Stimulated activated CD4-positive, alpha-beta T cell treated with anti-CD3 and anti-CD28 coated beads, Interleukin-4, amount 100 ng/mL, for 1 hour (primary cell): ENCODE results near the gene RGSL1.

ENCODE experiments used
- DNase-seq: peaks from one replicate; pipeline ENCODE4 v3.0.0-alpha.2; 2020

The RGSL1 gene

DNA sequence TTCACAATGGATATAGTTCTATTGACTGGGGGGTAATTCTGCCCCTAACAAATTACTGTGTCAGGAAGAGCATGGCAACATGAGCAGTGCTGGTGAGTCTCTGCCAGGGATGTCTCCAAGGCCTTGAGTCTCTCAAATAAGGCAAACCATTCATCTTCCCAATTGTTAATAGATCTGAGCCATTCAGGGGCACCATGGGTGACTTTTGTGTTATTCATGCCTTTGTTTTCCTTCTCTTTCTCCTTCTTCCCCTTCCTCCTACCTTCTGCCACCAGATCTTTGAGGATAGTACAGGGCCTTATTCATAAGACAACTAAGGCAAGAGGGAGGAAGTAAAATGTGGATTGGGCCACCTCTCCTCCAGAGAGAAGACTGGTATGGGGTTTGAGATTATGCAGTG lies at the start of gene RGSL1:
Gene RGSL1, plus strand, starts transcription at position 60 of the 400 bp plus-strand sequence. Its CDS starts 20 bp downstream, at position 80.
- DNase-seq: no peak

DNA sequence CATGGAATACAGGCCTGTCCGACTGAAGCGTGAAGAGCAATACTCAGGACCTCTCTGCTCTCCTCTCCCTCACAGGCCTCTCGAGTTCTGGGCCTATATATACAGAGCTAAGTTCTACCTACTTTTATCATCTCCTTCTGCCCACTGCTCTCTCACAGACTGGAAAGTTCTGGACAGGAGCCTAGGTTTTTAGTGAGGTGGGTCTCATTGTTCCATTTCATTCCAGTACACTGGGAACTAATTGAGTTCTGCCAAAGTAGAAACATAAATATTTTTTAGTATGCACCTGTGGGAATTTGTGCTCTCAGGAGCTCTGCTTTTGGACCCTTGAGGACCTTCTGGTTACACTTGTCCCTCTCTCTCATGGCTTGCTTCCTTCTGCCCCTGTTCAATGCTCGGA lies 49.4 kb upstream of the RGSL1 start, which contains the start of gene TEDDM1:
Gene TEDDM1, minus strand, starts transcription at position 101 of the 400 bp plus-strand sequence. CDS start 182 bp downstream, outside the sequence.
- DNase-seq: no peak

DNA sequence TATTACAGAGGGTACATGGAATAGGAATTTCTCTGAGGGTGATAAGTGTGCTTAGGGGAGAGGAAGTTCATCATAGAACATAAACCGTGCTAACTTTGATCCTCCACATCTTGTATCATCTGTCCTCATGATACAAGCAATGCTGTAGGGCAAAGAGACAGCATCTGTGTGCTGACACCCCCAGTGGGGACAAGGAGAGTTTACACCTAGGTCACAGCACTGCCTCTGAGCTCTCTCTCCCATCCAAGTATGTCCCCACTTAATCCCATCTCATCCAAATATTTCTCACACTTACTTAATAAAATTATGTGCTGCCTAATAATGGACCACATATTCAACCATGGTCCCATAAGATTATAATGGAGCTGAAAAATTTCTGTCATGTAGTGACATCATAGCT lies 45.2 kb upstream of the RGSL1 start:
- no peak for DNase-seq

DNA sequence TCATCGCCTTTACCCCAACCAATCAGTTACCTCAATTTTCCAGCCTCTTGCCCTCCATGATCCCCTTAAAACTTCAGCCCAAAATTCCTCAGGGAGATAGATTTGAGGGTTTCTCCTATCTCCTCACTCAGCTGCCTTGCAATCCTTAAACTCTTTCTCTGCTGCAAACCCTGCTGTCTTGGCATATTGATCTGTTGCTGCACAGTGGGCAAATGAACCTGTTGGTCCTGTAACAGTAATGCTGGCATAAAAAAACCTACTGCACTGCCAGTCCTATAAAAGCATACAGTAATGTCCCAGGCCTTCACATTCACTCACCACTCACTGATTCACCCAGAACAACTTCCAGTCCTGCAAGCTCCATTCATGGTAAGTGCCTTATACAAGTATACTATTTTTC lies 44.4 kb upstream of the RGSL1 start:
- DNase-seq: no peak

DNA sequence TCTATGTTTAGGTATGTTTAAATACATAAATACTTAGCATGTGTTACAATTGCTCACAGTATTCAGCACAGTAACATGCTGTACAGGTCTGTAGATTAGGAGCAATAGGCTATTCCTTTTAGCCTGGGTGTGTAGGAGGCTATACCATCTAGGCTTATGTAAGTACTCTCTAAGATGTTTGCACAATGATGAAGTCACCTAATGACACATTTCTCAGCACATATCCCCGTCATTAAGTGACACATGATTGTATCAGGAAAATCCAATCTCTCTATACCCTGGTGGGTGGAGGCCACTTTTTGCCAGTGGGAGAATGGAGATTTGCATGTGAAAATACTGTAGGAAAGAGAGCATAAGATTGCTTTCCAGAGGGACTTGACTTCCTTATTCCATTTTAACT lies 43.9 kb upstream of the RGSL1 start:
- no peak for DNase-seq

DNA sequence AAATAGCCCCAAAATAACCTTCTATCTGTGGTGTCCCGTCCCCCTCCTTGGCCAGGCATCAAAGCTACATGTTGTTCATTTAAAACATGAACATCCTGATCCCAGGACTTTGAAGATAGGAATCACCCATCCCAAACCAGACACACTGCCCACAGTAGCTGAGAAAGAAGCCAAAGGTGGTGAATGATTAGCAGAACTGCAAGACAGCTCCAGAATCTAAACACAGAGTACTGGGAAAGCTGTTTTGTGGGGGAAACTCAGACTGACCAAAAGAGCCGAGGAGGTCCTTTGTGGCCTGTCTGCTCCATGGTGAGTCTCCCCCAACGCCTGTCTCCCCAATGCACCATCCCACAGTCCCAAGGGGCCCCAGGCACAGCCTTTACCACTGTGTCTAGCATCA lies 42.2 kb upstream of the RGSL1 start:
- DNase-seq: no peak

DNA sequence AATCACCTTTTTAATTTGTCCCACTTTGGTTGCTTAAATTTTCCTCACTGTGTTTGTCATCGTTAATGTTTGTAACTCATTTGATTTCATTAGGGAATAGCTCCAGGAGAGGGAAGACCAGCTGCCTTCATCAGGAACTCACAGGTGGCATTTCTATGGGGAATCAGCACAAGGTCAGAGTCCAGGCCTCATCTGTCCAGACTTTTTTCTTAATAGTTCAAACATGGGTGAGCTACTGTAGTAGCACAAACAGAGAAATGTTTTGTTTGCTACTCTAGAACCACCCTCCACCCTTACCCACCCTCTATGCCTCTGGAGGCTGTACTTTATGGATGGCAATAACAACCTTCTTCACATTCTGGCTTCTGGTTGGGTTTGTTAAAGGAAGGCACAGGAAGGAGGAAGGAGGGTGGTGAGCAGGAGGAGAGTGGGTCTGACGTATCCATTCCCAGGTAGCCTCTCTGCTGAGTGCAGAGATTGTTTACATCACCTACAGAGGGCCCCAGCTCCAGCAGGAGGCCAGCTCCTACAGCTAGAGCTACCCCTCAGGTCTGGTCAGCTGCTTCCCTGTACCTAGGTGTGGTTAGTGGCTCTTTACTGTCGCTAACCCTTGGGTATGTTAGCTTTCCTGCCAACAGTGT lies 41.4 kb upstream of the RGSL1 start:
- DNase-seq: no peak

DNA sequence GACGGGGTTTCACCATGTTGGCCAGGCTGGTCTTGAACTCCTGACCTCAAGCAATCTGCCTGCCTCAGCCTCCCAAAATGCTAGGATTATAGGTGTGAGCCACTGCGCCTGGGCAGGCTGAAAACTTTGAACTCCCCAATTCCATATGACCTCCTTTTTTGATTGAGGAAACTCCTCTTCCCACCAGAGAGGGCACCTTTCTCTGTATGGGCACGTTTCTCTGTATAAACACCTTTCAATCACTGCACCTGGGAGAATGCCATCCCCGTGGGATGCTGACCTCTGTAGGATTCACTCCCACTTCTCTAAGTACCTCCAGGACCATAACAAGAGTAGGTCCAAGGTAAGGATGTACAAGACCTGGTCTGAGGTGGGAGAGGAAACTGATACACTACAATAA lies 39.8 kb upstream of the RGSL1 start:
- DNase-seq: no peak

DNA sequence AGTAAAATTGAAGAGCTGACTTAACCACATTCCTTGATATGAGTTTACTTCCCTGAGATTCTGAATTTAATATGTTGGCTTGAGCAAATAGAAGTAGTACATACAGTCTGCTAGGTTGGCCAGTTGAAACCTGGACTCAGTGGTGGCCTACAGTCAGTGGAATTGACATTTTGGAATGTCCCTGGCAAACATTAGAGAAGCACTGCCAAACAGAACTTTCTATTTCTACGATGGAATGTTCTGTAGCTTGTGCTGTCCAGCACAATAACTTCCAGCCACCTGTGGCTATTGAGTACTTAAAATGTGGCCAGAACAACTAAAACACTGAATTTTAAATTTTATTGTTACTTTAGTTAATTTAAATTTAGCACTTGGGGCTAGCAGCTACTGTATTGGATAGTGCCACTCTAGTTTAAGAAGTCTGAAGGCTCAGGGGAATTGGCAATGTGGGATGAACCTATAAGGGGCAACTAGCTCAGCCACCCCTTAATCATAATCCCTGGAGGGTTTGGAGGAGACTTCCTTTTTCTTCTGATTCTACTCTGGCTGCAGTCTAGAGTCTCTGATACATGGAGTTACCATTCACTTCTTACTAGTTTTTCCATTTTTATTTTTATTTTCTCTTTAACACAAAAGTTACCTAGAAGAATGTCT lies 39.2 kb upstream of the RGSL1 start:
- no peak for DNase-seq

DNA sequence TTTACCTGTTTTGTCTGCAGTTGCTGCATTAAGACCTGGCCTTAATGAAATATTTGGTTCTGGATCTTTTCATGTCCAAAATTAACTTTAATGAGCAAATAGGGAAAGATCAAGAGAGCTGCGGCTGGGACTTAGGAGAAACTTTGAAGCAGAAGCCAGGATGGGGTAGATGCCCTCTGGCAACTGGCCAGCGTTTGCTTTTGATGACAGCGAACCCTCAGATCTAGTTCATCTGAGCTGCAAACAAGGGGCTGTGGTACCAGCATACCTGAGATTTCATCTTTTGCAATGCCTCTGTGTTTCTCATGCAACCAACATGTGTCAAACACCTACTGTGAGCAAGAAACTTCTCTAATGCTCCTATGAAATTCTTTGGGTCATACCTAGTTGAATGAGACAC lies 36.5 kb upstream of the RGSL1 start:
- DNase-seq: no peak

DNA sequence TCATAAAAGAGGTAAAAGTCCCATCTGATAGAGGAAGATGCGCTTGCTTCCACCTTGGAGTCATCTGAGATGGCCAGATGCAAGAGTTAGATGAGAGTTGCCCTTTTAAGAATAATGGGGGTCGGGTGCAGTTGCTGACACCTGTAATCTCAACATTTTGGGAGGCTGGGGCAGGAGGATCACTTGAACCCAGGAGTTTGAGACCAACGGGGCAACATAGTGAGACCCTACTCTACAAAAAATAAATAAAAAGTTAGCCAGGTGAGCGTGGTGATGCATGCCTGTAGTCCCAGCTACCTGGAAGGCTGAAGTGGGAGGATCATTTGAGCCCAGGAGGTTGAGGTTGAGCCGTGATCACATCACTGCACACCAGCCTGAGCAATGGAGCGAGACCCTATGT lies 36.0 kb upstream of the RGSL1 start:
- no peak for DNase-seq

DNA sequence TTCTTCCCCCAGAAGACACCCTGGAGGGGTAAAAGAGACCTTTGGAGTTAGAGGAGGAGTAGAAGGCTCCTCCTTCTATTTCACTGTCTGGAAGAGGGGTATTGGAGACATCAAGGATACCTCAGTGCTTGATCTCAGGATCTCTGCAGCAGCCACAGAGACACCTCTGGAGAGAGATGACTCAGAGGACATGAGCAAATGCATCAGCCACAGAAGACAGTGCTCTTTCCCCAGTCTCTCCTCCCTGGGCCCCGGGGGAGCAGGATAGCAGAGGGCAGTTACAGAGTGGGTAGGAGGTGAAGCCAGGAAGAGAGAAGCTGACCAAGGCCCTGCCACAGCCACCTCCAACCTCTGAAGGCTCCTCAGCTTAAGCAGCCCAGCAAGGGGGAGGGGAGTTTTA lies 34.2 kb upstream of the RGSL1 start:
- DNase-seq: no peak

DNA sequence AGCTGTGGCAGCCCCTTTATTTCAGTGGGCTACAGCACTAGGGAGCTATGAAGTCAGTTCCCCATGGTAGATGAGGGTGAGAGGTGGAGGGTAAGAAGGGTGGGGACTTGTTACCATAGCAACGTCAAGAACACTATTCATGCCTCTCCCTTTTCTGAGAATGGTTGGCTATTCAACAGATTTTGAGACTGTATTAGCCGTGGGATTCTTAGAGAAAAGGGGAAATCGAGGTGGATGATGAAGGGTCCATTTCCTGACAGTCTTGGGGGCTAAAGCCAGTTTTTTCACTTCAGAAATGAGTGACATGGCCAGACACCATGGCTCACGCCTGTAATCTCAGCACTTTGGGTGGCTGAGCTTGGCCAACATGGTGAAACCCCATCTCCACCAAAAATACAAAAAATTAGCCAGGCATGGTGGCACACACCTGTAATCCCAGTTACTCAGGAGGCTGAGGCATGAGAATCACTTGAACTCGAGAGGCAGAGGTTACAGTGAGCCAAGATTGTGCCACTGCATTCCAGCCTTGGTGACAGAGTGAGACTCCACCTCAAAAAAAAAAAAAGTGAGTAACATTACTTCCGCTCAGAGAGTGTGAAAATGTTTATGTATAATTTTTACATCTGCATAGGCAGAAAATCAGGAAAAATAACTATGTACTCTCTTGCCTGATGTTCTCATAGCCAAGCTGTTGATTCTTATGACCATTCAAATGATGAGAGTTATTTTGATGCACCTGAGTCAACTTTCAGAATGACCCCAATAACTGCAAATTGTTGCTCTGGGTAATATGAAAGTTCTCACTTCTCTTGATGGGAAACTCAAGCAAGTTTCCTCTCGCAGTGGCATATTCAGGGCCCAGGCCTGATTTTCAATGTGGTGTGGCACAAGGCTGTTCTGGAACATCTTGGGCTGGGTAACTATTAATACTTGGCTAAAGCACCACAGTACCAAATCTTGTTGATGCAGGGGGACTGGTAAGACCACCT lies 23.2 kb upstream of the RGSL1 start:
- no peak for DNase-seq

DNA sequence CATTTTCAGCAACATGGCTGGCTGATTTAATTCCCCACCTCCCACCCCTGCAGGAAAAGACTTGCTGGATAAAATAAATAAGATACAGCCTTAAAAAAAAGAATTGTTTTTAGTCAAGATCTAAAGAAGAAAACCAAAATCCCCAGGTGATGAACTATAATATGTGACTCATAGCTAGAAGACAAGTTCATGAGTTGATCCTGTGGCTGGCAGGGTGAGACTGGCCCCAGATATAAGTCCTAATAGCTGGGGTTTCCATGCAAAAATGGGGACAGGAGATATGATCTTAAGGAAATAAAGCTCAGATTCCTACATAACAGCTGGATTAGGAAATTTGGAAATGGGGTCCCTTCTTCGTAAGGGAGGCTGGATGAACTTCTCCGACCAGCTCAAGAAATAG lies 21.9 kb upstream of the RGSL1 start:
- DNase-seq: no peak

DNA sequence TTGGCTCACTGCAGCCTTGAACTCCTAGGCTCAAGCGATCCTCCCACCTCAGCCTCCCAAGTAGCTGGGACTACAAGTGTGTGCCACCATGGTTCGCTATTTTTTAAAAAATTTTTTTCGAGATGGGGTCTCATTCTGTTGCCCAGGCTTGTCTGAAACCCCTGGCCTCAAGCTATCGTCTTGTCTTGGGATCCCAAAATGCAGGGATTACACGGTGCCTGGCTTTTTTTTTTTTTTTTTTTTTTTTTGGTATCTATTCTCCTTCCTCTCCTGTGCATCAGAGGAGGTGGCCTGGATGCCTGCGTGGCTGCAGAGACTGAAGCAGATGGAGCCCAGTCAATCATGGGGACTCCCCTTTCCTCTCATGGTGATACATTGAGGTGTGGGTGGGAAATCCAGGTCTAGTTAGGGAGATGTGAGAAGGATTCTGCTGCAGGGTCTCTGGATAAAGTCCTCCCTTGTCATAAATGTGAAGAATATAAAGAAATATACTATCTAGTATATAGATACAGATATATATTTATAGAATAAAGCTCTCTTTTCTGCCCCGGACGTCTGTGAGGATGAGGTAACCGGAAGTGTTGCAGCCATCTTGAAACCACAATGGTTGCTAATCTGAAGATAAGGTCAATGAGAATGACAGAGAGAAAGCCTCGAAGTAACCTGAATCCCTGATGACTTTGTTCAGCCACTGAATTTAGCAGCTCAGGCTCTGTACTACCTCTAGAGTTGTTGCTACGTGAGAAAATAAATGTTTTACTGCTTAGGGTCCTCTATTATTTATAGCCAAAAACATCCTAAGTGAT lies 19.5 kb upstream of the RGSL1 start:
- DNase-seq: peak; percentile 7

DNA sequence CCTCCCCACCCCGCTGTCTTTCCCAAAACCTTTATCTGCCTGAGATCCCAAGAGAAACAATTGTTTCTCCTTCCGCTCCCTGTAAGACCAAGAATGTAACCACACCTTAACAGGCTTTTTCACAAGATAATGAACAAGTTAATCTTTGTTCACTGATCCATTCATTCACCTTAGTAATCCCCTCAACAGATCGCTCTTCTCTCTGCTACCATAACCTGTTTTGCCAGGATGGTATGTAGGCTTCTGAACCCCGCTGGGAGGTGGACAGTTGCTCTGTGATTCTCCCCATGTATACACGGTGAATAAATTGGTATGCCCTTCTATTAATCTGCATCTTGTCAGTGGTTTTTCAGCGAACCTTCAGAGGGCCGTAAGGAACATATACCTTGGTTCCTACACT lies 18.7 kb upstream of the RGSL1 start:
- DNase-seq: no peak

DNA sequence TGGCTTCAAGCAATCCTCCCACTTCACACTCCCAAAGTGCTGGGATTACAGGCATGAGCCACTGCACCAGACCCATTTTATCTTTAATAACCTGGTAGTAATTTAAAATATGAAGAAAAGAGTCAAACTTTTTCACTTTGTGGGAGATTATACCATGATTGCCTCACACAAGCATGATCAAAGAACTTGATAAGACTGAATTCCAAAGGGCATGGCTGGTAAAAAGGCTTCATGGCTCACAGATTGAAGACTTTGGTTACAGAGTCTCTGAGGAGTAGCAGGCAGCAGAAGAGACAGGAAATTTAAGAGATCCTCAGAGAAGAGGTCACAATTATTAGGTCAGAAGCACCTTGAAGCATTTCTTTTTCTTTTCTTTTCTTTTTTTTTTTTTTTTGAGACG lies 16.4 kb upstream of the RGSL1 start:
- no peak for DNase-seq

DNA sequence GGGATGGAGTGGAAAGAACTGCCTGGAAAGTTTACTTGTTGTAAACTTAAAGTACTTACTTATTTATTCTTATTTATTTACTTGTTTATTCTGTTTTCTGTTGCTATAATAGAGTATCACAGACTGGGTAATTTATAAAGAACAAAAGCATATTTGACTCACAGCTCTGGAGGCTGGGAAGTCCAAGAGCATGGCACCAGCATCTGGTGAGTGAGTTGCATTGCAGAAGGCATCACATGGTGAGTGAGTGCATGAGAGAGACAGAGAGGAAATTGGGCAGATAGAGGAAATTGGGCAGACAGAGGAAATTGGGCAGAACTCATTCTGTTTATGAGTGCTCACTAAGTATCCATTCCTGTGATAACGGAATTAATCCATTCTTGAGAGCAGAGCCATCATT lies 11.6 kb upstream of the RGSL1 start:
- DNase-seq: no peak

DNA sequence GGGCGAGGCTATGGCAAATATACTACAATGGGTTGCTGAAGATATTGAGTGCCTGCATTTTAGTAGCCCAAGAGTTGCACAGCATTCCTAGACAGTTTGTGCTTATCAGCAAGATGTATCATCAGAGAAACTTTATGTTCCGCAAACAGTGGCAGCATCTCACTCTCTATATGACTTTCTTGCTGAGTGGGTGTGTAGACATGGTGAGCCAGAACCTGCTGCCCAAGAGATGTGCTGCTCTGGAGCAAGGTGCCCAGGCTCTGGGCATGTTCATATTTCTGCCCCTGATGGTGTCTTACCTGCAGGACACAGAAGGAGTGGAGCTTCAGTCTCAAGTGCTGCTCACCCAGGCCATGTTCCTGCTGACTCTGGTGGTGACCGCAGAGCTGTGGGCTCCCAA lies 8.2 kb upstream of the RGSL1 start:
- DNase-seq: no peak

DNA sequence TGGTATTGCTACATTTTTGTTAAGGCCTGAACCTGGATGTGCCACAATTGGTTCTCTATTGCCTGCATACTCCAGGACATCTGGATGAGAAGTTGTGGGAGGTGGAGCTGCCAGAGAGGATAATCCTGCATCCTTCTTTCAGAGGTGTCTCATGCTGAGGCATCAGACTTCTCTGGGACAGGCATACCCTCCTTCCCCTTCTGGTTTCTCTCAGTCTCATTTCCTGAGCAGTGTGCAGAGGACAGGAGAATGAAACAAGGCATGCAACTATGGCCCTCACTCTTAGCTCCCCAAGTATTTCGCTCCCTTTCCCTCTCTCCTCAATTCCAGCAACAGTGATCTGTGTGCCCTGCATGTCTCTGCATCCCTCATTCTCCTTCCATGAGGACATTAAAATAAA lies 7.6 kb upstream of the RGSL1 start:
- DNase-seq: no peak

DNA sequence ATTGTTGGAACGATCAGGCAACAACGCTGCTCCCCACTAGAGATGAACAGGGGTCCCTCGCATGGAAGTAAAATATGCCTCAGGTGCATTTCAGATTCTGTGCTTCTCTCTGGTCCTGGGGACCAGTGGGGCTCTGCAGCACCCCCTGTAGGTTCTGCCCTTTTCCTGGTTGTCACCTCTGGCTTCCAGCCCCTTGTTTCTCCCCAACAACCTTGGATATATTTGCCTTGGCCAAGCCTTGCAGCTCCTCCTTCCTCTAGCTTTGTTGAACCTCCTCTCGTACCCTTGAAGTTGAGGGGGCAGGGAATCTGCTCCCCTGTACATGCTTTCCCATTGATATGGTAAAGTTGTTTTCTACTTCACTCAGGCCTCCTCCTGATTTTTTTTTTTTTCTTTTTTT lies 5.4 kb upstream of the RGSL1 start:
- no peak for DNase-seq

DNA sequence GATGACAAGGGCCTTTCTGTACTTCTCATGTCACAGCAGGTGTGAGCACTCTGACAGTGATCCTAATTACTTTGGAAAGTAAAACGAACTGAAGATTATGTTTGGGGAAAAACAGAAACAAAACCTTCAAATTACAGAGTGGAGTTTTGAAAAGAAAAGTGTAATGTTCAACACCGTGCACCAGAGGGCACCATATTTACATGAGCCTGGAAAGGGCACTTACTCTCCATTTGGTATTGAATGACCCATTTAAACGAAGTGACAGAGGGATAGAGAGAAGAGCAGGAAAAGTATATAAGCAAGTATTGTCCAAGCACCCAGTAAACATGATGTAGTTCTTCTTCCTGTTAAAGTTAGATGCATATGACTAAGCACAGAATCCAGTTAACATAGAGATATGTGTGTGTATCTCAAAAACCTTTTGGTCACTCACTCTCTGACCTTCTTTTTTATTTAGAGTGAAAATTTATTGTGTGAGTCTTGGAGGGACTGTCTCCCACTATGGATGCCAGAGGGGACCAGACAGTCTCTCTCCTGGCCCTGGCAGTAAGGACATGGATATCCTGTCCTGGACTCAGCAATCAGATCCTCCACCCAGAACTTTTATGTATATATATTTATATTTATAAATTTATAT lies 3.8 kb upstream of the RGSL1 start:
- DNase-seq: no peak
